ENCODE results near the gene GSTCD. TPM values are rescaled to one million over a fixed set of nuclear protein-coding genes. Genes with fewer than 3 reads are reported as not detected.

GSTCD gene
- total RNA-seq, 1 experiment from 2014 or later = 23.9 TPM

- no peak for DNase-seq
- Mint-ChIP-seq H3K4me3 (ENCODE audit: low read depth, unreplicated experiment) (no peak overlapping the region), H3K36me3 (ENCODE audit: insufficient read depth, unreplicated experiment) (no peaks in the 10 kb centered on the region), H3K4me1 (ENCODE audit: low read depth, unreplicated experiment) (no peaks in the 10 kb centered on the region), H3K9me3 (ENCODE audit: low read depth, unreplicated experiment) (no peaks in the 10 kb centered on the region), H3K27me3 (ENCODE audit: unreplicated experiment) (no peaks in the 10 kb centered on the region), H3K27ac (ENCODE audit: unreplicated experiment) (no peak overlapping the region)
- CTCF ChIA-PET = no interaction called here
- no TSS peak for BruUV-seq (replicated peaks)
- intact Hi-C loops (cut with micrococcal nuclease; ENCODE audit: unreplicated experiment) = no loop called here
- TF ChIP-seq CTCF (IDR thresholded peaks at IDR 0.05; ENCODE audit: unreplicated experiment) = no peak
These were observed 10.0 kb upstream of the GSTCD start for GRCh38 chr4:105698607-105699006.

- Mint-ChIP-seq H3K36me3 (ENCODE audit: insufficient read depth, unreplicated experiment) (peaks cover 24% of the 10 kb centered on the region), H3K9me3 (ENCODE audit: low read depth, unreplicated experiment) (no peaks in the 10 kb centered on the region), H3K27me3 (ENCODE audit: unreplicated experiment) (no peaks in the 10 kb centered on the region), H3K4me3 (ENCODE audit: low read depth, unreplicated experiment) (peak overlapping the region; percentile 93), H3K27ac (ENCODE audit: unreplicated experiment) (peak overlapping the region; percentile 87), H3K4me1 (ENCODE audit: low read depth, unreplicated experiment) (peaks cover 28% of the 10 kb centered on the region)
- BruUV-seq (replicated peaks) = TSS peak; percentile 69
- no peak for DNase-seq
- intact Hi-C loops (cut with micrococcal nuclease; ENCODE audit: unreplicated experiment) = no loop called here
- no peak for TF ChIP-seq CTCF (IDR thresholded peaks at IDR 0.05; ENCODE audit: unreplicated experiment)
- CTCF ChIA-PET = interaction anchor here (1.3 kb wide), 1 partner anchor 187 kb away, joined by 3 read pairs; no protein-coding TSS in a partner anchor
These were observed 803 bp upstream of the GSTCD start for GRCh38 chr4:105707782-105708180.

GRCh38 chr4:105709081-105709450, 482 bp downstream of the GSTCD start:
- intact Hi-C loops (cut with micrococcal nuclease; ENCODE audit: unreplicated experiment) = no loop called here
- no TSS peak for BruUV-seq (replicated peaks)
- no peak for TF ChIP-seq CTCF (IDR thresholded peaks at IDR 0.05; ENCODE audit: unreplicated experiment)
- Mint-ChIP-seq H3K9me3 (ENCODE audit: low read depth, unreplicated experiment) (no peaks in the 10 kb centered on the region), H3K4me3 (ENCODE audit: low read depth, unreplicated experiment) (peak overlapping the region; percentile 93), H3K27ac (ENCODE audit: unreplicated experiment) (peak overlapping the region; percentile 87), H3K36me3 (ENCODE audit: insufficient read depth, unreplicated experiment) (peaks cover 24% of the 10 kb centered on the region), H3K27me3 (ENCODE audit: unreplicated experiment) (no peaks in the 10 kb centered on the region), H3K4me1 (ENCODE audit: low read depth, unreplicated experiment) (peaks cover 32% of the 10 kb centered on the region)
- DNase-seq = peak; percentile 24
- CTCF ChIA-PET = interaction anchor here (1.3 kb wide), 1 partner anchor 188 kb away, joined by 3 read pairs; no protein-coding TSS in a partner anchor

DNA sequence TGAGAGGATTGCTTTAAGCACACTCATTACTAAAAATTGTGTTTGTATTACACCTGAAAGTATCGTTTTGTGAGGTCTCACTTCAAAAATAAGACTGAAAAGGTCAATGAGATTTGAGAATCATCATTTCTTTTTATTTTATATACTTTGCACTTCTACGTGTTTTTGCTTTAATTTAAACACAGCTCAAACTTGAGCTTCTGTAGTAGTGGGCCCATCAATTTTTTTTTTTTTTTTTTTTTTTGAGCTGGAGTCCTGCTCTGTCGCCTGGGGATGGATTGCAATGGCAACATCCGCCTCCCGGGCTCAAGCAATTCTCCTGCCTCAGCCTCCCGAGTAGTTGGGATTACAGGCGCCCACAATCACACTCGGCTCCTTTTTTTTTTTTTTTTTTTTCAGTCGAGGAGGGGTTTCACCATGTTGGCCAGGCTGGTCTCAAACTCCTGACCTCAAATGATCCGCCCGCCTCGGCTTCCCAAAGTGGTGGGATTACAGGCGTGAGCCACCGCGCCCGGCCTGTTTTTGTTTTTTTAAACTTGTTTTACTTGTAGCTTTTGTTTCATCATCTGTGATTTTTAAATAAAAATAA, 1.5 kb downstream of the GSTCD start:
- CTCF ChIA-PET = interaction anchor here (0.6 to 1.8 kb wide), 3 partner anchors 63 to 499 kb away, joined by 3 to 5 read pairs (median 4); partner anchors contain the start of gene PPA2
- Mint-ChIP-seq H3K27ac (ENCODE audit: unreplicated experiment) (no peak overlapping the region), H3K9me3 (ENCODE audit: low read depth, unreplicated experiment) (no peaks in the 10 kb centered on the region), H3K27me3 (ENCODE audit: unreplicated experiment) (no peaks in the 10 kb centered on the region), H3K4me1 (ENCODE audit: low read depth, unreplicated experiment) (peaks cover 32% of the 10 kb centered on the region), H3K36me3 (ENCODE audit: insufficient read depth, unreplicated experiment) (peaks cover 24% of the 10 kb centered on the region), H3K4me3 (ENCODE audit: low read depth, unreplicated experiment) (peak overlapping the region; percentile 93)
- intact Hi-C loops (cut with micrococcal nuclease; ENCODE audit: unreplicated experiment) = loop anchor here (5.0 to 10.0 kb wide), 3 partner anchors 185 to 492 kb away; partner anchors contain the start of gene NPNT
- DNase-seq = peak; percentile 11
- TF ChIP-seq CTCF (IDR thresholded peaks at IDR 0.05; ENCODE audit: unreplicated experiment) = no peak
- BruUV-seq (replicated peaks) = no TSS peak

Data from Calu3 (cell line).